GM18861 (cell line): ENCODE measurements around the gene PRR5.

Experiments
- ATAC-seq: cut with Tn5 transposase; IDR thresholded peaks from one replicate; pipeline ENCODE4 v1.9.1; 2021; ENCODE audit not compliant: unreplicated experiment

PRR5 gene

DNA sequence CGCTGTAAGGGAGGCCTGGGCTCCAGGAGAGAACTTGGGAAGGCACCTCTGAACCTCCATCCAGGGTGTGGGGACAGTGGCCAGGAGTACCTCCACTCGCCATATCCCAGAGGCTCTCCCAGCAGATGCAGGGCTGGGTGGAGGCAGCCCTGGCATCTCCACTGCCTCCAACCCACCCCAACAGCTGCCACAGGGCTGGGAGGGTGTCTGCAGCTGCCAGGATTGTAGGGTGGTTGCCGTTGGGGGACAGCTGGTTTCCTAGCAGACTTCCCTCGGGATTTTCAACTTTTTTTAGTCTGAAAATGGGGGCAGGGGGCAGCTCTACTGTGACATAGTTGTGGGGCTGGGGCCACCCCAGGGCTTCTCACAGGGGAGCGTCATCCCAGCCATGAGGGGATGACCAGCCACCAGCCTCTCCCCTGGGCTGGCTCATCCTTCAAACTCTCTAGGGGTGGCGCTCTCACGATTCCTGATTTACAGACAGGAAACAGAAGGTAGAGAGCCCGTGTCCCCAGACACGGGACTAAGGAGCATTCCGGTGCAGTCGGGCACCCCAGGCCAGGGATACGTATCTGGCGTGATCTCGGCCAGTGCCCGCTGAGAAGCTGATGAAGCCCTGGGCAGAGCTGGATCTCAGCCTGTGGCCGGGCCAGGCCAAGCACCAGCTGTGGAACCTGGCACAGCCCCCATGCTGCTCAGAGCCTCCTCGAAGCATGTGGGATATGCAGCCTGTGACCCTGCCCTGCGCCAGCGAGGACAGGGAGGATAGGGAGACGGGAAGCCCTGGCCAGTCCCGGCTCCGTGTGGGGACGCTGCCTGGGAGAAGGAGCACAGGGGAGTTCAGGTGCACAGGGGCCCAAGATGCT, 9.9 kb downstream of the PRR5 start:
- no peak for ATAC-seq

DNA sequence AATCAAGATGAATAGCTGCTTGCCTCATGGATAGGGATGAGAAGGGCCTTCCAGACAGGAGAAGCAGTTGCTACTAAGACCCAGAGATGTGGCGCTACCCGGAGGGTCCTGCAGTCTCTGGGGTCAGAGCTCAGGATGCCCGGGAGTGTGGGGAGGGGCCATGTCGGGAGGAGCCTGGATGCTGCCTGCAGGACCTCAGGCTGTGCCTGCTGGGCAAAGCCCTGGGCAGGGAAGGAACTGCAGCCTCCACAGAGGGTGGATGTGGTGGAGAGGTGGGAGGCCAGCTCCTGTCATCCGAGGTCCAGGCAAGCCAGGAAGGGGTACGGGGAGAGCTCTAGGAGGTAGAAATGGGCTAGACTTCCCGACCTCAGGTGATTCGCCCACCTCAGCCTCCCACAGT, 11.0 kb downstream of the PRR5 start:
- no peak for ATAC-seq

DNA sequence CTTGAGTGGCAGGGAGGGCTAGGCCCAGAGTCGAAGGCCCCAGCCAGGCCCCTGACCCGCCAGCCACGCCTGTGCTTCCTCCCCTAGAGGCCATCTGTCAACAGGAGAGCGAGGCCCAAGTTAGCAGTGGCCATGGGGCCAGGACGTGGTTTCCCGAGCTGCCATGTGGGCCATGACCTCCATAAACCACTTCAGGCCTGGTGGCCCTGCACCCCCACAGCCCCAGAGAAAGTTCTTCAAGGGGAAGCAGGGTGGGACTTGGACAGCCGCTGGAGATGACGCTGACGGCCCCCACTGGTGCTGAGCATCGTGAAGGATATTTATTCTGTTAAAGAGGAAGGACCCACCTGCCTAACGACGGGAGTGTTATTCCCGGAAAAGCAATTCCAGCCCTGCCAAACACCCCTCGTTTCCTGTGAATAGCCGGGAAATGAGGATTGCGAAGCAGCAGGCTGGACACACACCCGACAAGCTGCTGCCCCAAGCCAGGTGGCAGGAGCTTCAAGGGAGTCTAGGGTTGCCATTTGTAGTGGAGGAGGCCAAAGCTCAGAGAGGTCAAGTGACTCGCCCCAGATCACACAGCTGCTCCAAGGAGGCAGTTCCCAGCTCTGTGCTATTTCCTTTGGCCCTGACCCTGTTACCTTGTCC, 12.8 kb downstream of the PRR5 start:
- no peak for ATAC-seq

DNA sequence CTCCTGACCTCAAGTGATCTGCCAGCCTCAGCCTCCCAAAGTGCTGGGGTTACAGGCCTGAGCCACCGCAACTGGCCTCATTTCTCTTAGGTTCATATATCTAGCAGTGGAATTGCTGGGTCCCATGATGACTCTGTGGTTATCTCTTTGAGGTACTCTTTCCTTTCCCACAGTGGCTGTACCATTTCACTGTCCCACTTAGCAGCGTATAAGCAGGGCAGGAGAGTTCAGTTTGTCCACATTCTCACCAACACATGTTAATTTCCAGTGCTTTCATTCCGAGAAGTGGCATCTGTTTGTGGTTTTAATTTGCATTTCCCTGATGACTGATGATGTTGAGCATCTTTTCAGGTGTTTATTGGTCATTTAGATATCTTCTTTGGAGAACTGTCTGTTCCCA, 16.4 kb downstream of the PRR5 start:
- peak; percentile 63 for ATAC-seq

DNA sequence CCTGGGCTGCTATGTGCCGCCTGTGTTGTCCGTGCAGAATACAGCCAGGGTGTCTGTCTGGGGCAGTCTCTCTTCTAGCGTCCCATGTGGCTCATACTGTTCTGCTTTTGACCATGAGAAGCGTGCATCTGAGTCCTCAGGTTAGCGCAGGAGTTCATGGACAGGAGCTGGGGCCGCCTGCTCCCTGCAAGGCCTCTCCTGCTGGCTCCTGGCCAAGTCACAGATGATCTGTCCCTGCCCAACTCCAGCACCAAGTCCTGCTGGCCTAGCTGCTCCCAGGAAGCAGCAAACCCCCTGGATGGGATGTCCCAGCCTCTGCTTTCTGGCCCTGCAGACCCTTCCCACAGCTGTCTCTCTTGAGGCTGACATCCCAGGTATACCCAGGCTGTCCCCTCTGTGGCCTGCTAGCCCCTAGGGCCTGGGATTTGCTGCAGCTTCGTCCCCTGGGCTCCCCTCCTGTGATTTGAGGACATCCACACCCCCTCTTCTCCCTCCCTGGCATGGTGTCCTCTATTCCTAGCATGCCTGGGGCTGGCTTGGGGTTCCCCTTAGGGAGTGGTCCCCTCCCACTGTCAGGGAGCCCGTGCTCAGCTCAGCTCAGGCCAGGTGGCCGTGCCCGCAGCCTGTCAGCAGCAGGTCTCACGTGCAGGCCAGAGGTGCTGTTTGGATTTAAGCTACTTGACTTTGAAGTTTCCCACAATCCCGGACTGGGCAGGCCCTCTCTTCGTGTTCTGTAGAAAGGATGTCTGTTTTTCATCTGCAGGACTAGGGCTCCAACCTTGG, 17.8 kb downstream of the PRR5 start:
- no peak for ATAC-seq

DNA sequence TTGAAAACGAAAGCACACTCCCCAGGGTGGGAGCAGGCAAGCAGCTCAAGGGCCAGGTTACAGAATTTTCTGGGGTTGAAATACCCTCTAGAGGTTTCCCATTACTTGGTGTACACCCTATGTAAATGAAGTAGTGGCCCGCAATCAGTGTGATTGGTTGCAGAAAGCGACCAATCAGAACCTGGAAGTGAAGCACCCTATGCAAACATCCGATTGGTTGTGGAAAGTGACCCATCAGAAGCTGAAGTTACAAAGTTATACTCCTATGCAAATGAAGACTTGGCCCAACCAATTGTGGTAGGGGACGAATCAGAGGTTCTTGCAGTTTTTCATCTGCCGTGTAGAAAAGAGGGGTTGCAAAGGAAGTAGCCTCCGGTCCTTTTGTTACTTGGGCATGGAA, 19.2 kb downstream of the PRR5 start:
- ATAC-seq = no peak

DNA sequence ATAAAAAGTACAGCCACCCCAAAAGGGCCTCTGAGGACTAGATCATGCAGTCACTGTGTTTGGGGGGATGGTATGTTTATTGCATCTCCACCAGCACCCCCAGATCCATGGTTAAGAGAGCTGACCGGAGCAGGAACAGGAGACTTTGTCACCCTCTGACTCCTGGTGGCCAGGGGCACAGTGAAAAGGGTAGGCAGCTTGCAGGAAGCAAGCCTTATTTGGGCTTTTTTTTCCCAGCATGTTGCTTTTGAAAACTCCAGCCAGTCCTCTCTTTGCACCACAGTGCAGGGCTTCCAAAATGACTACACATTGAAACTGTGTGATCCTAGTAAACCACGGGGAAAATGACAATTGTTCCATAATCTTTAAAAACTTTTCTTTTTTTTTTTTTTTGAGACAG, 20.6 kb downstream of the PRR5 start:
- ATAC-seq = no peak

DNA sequence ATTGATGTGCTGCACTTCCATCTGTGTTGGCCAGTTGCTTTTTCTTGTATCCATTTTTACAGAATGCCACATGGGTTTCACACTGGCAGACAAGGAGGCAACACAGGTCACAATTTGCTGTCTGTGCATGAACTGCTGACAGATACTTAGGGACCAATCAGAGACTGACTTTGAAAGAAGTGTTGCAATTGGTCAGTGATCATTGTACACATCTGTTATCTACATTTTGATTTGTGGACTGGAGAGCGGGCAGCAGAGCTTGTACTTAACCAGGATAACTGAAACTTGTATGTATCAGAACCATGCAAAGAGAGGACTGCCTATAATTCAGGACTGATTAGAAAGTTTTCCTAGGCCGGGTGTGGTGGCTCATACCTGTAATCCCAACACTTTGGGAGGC, 21.8 kb downstream of the PRR5 start:
- no peak for ATAC-seq

DNA sequence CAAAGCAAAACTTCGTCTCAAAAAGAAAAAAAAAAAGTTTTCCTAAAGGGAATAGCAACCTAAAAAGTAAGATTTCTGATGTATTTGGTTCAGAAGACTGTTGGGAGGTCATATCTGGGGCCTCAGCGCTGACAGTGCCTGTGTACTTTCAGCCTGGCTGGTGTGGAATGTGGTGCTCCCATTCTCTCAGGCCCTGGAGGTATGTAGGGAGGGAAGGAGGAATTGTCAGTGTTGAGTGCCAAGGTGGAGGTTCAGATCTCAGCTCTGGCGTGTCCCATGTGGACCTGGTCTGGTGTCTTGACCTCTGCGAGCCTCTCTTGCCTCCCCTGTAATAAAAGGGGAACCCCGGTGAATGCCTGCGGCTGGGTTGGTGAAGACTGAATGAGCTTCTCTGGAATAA, 22.4 kb downstream of the PRR5 start:
- ATAC-seq = no peak

DNA sequence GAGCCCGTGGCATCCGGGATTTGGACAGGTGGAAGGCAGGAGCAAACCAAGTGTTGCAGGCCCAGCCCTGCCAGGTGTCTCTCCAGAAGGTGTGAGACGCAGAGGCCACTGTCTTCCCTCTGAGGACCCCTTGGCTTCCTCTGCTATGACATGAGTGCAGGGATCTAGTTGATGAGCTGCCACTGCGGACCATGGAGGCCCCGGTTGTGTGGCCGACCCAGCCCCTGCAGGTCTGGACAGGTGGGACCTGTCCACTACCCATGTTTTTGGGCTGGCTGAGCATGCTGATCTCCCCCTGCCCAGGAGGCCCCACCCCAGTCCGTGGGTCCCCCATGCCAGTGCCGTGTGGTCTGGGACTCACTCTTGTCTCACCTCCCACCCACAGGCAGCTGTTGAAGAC, 22.9 kb downstream of the PRR5 start:
- ATAC-seq = no peak

DNA sequence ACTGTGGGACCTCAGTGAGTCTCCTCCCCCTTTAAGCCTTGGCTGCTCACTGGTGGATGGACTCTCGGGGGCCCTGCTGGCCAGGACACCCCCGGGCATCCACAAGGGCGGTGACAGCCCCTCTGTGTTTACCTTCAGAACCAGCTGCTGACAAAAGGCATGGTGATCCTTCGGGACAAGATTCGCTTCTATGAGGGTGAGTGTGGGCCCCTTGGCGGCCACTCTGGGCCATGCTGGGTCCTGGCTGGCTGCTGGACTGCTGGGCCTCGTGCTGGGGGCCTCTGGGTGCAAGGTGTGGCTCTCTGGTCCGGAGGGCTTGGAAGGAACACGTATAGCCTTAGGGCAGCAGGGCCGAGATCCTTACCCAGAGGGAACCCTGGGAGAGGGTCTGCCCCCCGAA, 24.4 kb downstream of the PRR5 start:
- ATAC-seq = no peak

DNA sequence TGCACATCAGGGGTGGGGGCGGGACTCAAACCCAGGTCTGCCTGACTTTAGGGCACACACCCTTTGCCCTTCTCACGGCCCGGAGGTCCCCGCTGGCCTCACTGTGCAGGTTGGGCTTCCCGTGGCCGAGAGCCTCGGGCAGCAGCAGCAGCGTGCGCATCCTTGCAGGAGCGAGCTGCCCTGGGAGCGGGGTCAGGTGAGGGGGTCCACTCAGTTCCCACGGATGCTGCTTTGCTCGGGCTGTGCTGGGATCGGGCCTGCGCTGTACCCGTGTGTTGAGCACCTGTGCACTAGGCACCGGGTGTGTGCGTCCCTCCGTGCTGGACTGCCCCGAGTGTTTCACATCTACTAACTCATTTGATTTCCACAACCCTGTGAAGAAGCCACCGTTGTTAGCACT, 25.1 kb downstream of the PRR5 start:
- no peak for ATAC-seq

DNA sequence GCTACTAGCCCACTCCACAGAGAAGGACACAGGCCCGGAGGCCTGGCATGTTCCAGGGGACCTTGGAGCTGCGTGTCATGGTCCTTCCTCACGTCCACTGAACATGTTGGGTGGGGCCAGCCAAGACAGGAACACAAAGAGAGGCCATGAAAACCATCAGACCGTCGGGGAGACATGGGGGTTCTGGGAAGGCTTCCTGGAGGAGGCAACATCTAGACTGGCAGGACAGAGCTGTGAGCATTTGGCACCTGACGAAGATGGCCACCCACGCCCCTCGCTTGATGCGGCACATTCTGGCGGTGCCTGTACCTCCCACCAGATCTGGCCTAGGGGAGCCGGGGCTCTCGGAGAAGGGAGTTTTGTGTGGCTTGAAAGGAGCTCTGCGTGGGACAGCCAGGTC, 25.7 kb downstream of the PRR5 start:
- no peak for ATAC-seq

DNA sequence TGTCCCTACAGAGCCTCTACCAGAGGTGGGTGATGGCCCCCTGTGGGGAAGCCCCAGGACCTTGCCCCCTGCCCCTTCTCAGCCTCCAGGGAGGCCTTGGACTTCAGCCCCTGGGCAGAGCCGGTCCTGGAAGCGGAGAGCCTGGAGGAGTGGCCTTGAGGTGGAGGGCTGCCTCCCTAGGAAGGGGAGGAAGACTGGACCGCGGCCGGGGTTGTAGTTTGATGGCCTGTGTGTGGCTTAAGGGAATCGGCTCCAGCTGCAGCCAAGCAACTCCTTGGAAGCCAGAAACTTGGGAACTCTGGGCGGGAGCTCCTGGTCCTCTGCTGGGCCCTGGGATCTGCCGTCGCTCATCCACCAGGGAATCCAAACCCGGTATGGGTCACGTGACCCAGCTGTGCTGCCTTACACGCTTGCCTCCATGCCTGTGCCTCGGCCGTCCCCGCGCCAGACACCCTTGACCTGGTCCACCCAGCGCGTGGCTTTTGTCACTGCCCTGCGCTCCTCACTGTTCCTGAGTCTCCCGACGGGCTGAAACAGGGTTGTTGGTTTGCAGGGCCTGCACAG, 26.8 kb downstream of the PRR5 start:
- no peak for ATAC-seq

DNA sequence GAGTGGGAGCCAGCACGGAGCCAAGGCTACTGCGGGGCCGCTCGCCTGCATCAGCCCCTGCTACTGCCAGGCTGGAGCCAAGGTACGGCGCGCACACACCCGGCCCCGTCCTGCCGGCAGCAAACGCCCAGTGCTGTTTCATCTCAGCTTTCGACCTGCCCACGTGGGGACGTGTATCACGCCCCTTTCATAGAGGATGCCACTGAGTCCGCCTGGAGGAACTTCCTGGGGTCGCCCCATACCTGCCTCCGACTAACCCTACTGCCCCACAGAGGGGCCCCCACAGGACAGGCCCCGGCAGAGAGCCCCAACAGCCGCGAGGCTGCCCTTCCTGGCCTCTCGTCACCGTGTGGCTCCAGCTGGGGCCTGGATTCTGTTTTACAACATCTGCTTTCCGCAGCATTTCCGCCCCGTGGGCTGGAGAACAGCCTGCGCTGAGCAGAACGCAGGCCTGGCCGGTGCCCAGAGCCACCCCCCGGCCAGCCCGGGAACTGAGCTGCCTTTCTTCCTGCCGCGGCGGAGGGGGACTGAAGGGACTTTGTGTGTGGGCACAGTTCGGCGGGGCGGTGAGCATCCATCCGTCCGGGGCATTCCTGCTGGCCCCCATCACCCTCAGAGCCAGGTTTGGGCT, 27.5 kb downstream of the PRR5 start:
- ATAC-seq = no peak

DNA sequence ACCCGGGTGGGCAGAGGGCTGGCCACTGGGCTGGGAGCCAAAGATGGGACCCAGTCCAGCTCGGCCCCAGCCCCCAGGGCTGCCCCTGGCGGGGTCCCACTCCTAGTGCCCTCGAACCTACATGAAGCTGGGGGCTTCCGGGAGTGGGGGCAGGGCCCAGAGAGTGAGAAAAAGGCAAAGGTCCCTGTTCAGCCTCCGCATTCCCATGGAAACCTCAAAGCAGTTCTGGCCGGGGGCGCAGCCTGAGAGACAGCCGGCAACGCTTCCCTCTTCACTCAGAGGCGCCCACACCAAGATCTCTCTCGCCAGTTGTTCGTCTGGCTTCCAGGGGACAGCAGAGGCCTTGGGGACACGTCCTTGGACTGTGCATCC, 28.0 kb downstream of the PRR5 start:
- no peak for ATAC-seq

DNA sequence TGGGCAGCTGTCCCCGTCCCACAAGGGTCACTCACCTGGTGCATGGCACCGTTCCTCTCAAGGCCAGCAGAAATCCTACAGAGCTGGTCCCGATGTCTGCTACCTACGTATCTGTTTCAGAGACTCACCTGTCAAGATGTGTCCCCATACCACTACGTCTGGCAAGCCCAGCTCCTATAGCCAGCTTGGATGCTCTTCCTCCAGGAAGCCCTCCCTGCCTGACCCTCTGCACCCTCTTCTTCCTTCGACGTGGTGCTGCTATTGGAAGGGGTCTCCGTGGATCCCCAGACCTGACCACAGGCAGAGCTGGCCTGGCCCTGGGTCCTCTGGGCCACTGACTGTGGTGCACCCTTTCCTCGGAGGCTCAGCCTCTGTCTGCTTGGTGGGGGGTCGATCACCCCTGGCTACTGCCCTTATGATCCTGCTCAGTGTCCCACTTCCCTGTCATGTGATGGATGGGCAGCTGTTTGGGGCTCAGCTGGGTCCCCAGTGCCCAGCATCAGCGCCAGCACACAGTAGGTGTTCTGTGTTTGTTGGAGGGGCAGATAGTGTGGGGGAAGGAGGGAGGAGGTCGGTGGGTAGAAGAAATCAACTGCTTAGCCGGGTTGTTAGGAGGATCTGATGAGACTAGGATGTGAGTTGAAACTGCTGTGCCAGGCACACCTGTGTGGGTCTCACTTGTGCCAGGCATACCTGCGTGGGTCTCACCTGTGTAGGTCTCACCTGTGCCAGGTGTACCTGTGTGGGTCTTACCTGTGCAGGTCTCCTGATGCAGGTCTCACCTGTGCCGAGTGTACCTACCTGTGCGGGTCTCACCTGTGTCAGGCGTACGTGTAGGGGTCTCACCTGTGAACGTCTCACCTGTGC, 28.7 kb downstream of the PRR5 start:
- no peak for ATAC-seq

DNA sequence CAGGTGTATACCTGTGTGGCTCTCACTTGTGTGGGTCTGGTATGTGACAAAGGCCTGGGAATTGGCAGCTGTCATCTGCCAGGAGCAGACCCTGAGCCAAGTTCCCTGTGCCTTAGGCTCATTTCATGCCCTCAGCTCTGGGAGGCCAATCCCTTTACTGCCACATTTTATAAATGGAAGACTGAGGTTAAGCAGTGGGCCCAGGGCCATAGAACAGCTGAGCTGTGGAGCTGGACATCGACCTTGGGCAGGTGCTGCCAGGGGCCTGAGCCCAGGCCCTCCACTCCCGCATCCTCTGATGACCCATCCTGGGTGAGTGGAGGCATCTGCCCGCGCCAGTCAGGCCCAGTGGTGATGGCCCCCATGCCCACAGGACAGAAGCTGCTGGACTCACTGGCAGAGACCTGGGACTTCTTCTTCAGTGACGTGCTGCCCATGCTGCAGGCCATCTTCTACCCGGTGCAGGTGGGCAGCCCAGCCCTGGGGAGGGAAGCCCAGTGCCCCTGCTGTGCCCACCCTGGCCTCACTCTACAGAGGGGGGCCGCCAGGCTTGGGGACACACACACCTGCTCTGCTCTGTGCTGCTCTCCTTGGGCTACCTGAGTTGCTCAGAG, 29.5 kb downstream of the PRR5 start:
- ATAC-seq = no peak

DNA sequence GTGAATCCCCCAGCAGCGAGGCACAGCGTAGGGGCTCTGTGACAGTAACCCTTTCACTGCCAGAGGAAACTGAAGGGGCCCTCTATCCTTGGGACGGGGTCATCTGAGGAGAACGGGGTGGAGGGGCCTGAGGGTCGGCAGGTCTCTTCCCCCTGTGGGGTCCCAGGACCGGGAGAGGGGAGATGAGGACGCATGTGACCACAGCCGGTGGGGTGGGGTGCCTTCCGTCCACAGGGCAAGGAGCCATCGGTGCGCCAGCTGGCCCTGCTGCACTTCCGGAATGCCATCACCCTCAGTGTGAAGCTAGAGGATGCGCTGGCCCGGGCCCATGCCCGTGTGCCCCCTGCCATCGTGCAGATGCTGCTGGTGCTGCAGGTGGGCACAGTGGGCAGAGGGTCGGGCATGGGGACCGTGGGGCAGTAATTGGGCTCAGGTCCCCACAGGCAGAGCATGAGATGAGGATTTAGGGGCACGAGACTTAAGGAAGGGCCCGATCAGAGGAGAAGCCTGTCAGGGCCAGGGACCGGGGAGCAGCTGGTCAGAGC, 30.1 kb downstream of the PRR5 start:
- no peak for ATAC-seq

DNA sequence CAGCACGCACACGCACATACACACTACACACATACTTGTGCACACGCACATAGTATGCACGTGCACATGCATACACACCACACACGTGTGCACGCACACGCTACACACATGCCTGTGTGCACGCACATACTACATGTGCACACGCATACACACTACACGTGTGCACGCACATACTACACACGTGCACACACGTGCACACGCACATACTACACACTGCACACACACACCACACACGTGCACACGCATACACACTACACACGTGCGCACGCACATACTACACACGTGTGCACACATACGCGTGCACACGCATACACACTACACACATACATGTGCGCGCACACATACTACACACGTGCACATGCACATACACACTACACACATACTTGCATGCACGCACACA, 30.7 kb downstream of the PRR5 start:
- ATAC-seq = no peak
